Prostate gland (tissue), 2 donors: ENCODE results near the gene ELMO1. TPM values are rescaled to one million over a fixed set of nuclear protein-coding genes. Genes with fewer than 3 reads are reported as not detected.
A peak's percentile ranks its signal among the peaks of the same experiment; 100 is the strongest.

Source experiments
- DNase-seq: peaks from one replicate; pipeline ENCODE4 v3.0.0-alpha.2; 2019; ENCODE audit warnings: low spot score
- H3K27ac ChIP-seq, 2 donors: fragments of 200-600 bp; sonication (generic); 2 replicates each; pipeline ENCODE4 v1.5.1; 2017 to 2019
- H3K27me3 ChIP-seq: fragments of 200-600 bp; sonication (generic); replicated peaks from 2 replicates; pipeline ENCODE4 v1.5.1; 2019; ENCODE audit not compliant: insufficient read depth
- H3K36me3 ChIP-seq, 2 donors: fragments of 200-600 bp; sonication (generic); 1 replicate in 1 of 2; 2 replicates in 1 of 2; pipeline versions ENCODE4 v1.5.1 to v1.8.1; 2017 to 2019
- H3K4me1 ChIP-seq: fragments of 200-600 bp; sonication (generic); replicated peaks from 2 replicates; pipeline ENCODE4 v1.5.1; 2019
- H3K4me3 ChIP-seq, 2 donors: fragments of 200-600 bp; sonication (generic); 2 replicates each; pipeline ENCODE4 v1.5.1; 2017 to 2019
- H3K9me3 ChIP-seq: fragments of 200-600 bp; sonication (generic); 2 replicates; pipeline ENCODE4 v1.5.1; 2017
- CTCF ChIP-seq, 4 experiments: fragments of 200-600 bp in 2 of 4; fragments of 450-650 bp in 2 of 4; sonication (generic) in 2 of 4; IDR thresholded peaks; 1 replicate in 3 of 4; 2 replicates in 1 of 4; pipeline ENCODE4 v1.5.1; 2016 to 2019; ENCODE audit warnings: antibody characterized with exemption in 4 of 4, mild to moderate bottlenecking in 2 of 4, moderate library complexity in 2 of 4
- POLR2A ChIP-seq: fragments of 450-650 bp; IDR thresholded peaks from one replicate; pipeline ENCODE4 v1.6.1; 2016; ENCODE audit warnings: antibody characterized with exemption, mild to moderate bottlenecking
- POLR2AphosphoS5 ChIP-seq: sonication (generic); formaldehyde crosslinking; IDR thresholded peaks from one replicate; pipeline ENCODE4 v1.6.1; 2017; ENCODE audit warnings: antibody characterized with exemption
- WGBS: methylation state at CpG from one replicate; pipeline ENCODE4 v1.1.5; 2018; 5-methylcytosine and 5-hydroxymethylcytosine counted together
- intact Hi-C: fragments of 100-400 bp; cut with DNase I; formaldehyde crosslinking; loops from one replicate; pipeline ENCODE4 v1.14.2; 2022
- total RNA-seq, 2 donors: library from RNA; depleted of rRNA; stranded (reverse); fragments of >200 nt; gene quantifications; one replicate each; pipeline ENCODE4 v1.1.0, GENCODE V29; 2016

ELMO1 gene
- total RNA-seq, 2 donors from 2014 or later: 6.7 to 19.3 TPM

GRCh38 chr7:37201876-37202198 lies 246.8 kb downstream of the ELMO1 start:
- WGBS: 40% methylated on average over 2 of the region's 2 CpGs
- H3K4me1 ChIP-seq: no peaks in the 10 kb centered on the region
- no peak for TF ChIP-seq CTCF (IDR thresholded peaks at IDR 0.05)
- TF ChIP-seq POLR2A: no peak
- TF ChIP-seq POLR2AphosphoS5: no peak
- no peaks in the 10 kb centered on the region for H3K36me3 ChIP-seq
- H3K27ac ChIP-seq: no peak overlapping the region
- no peaks in the 10 kb centered on the region for H3K27me3 ChIP-seq
- H3K9me3 ChIP-seq: no peaks in the 10 kb centered on the region
- no peak overlapping the region for H3K4me3 ChIP-seq
- intact Hi-C loops: no loop called here
- no peak for DNase-seq

- Histone ChIP-seq H3K27me3 (no peaks in the 10 kb centered on the region), H3K27ac (peak overlapping the region; percentile 44 to 45), H3K9me3 (no peaks in the 10 kb centered on the region), H3K4me3 (no peak overlapping the region), H3K36me3 (no peaks in the 10 kb centered on the region), H3K4me1 (no peaks in the 10 kb centered on the region)
- intact Hi-C loops: no loop called here
- 20% methylated on average over 6 of the region's 6 CpGs for WGBS
- TF ChIP-seq POLR2AphosphoS5: peak; percentile 78
- no peak for TF ChIP-seq POLR2A
- peak; percentile 25 to 83 (median 80) for TF ChIP-seq CTCF (IDR thresholded peaks at IDR 0.05)
- DNase-seq: peak; percentile 76
Measured at GRCh38 chr7:37201003-37201875, 247.4 kb downstream of the ELMO1 start.

GRCh38 chr7:37198906-37199485 lies 249.7 kb downstream of the ELMO1 start:
- peak; percentile 78 for DNase-seq
- WGBS: 37% methylated on average over 6 of the region's 6 CpGs
- H3K36me3 ChIP-seq: no peaks in the 10 kb centered on the region
- no peaks in the 10 kb centered on the region for H3K4me1 ChIP-seq
- intact Hi-C loops: loop anchor here (5.0 to 10.0 kb wide), 3 partner anchors 232 to 712 kb away; no protein-coding TSS in a partner anchor
- H3K27ac ChIP-seq: no peak overlapping the region
- no peak for TF ChIP-seq POLR2AphosphoS5
- no peak for TF ChIP-seq POLR2A
- TF ChIP-seq CTCF (IDR thresholded peaks at IDR 0.05): peak; percentile 74 to 81 (median 77)
- no peaks in the 10 kb centered on the region for H3K27me3 ChIP-seq
- no peaks in the 10 kb centered on the region for H3K9me3 ChIP-seq
- no peak overlapping the region for H3K4me3 ChIP-seq

- no peak overlapping the region for H3K4me3 ChIP-seq
- TF ChIP-seq CTCF (IDR thresholded peaks at IDR 0.05) (no peak), POLR2A (no peak), POLR2AphosphoS5 (no peak)
- H3K4me1 ChIP-seq: no peaks in the 10 kb centered on the region
- no peak overlapping the region for H3K27ac ChIP-seq
- no peaks in the 10 kb centered on the region for H3K27me3 ChIP-seq
- 41% methylated on average over 10 of the region's 10 CpGs for WGBS
- DNase-seq: no peak
- intact Hi-C loops: loop anchor here (5.0 to 10.0 kb wide), 3 partner anchors 231 to 711 kb away; no protein-coding TSS in a partner anchor
- H3K36me3 ChIP-seq: no peaks in the 10 kb centered on the region
- H3K9me3 ChIP-seq: no peaks in the 10 kb centered on the region
Measured at GRCh38 chr7:37198041-37198905, 250.4 kb downstream of the ELMO1 start.
